CD4-positive, alpha-beta T cell (primary cell): ENCODE data around the gene CD79B. TPM values are rescaled to one million over a fixed set of nuclear protein-coding genes. Genes with fewer than 3 reads are reported as not detected.
"Not testable (repeated sequence)": the region's sequence is repeated elsewhere in the genome, so short reads cannot be mapped to it uniquely, and the experiment has no call there.

Experiments used
- ATAC-seq: fragments of 200-7000 bp; cut with Tn5 transposase; one replicate; pipeline ENCODE4 v1.10.0; 2022; ENCODE audit warnings: mild to moderate bottlenecking; ENCODE audit not compliant: poor library complexity
- CTCF ChIA-PET: fragments of 350-600 bp; sonication (Branson Sonifier 250); formaldehyde crosslinking; loops from one replicate; lab custom pipeline; 2021; ENCODE audit warnings: antibody characterized with exemption, inconsistent platforms; lab: Charles Lee
- POLR2A ChIA-PET: fragments of 350-600 bp; sonication (Branson Sonifier 250); formaldehyde crosslinking; loops from one replicate; lab custom pipeline; 2021; ENCODE audit warnings: antibody characterized with exemption, inconsistent platforms; lab: Charles Lee
- DNase-seq, 14 experiments: peaks; one replicate each; pipeline ENCODE4 v3.0.0-alpha.2; 2013 to 2020; ENCODE audit warnings: mixed read lengths in 2 of 14
- H3K27ac ChIP-seq, 2 donors: one replicate each; pipeline versions ENCODE4 v1.5.1 to v1.7.0; 2013; ENCODE audit warnings: low read length in 2 of 2, low read depth in 1 of 2, mild to moderate bottlenecking in 1 of 2
- H3K27me3 ChIP-seq, 2 experiments: 1 replicate in 1 of 2; 2 replicates in 1 of 2; pipeline versions ENCODE4 v1.6.1 to v1.7.0; 2013; ENCODE audit warnings: low read length in 2 of 2, control low read depth in 1 of 2, mild to moderate bottlenecking in 1 of 2, moderate library complexity in 1 of 2; ENCODE audit not compliant: insufficient read depth in 2 of 2, control insufficient read depth in 1 of 2
- H3K36me3 ChIP-seq: one replicate; pipeline ENCODE4 v1.6.1; 2013; ENCODE audit warnings: low read length, control low read depth; ENCODE audit not compliant: insufficient read depth
- H3K4me1 ChIP-seq: one replicate; pipeline ENCODE4 v1.6.1; 2013; ENCODE audit warnings: low read length, control low read depth; ENCODE audit not compliant: insufficient read depth
- H3K4me3 ChIP-seq: one replicate; pipeline ENCODE4 v1.5.1; 2013; ENCODE audit warnings: mild to moderate bottlenecking, low read length, moderate library complexity
- H3K9me3 ChIP-seq, 2 experiments: 1 replicate in 1 of 2; 2 replicates in 1 of 2; pipeline versions ENCODE4 v1.6.1 to v1.7.0; 2013; ENCODE audit warnings: low read length in 2 of 2, mild to moderate bottlenecking in 2 of 2, control low read depth in 1 of 2, moderate library complexity in 1 of 2; ENCODE audit not compliant: control insufficient read depth in 1 of 2, insufficient read depth in 1 of 2
- H3K27ac Mint-ChIP-seq: one replicate; pipeline ENCODE4 v1.8.0; 2020; ENCODE audit warnings: mixed read lengths
- H3K27me3 Mint-ChIP-seq: one replicate; pipeline ENCODE4 v1.8.0; 2021; ENCODE audit warnings: mixed read lengths
- H3K36me3 Mint-ChIP-seq: one replicate; pipeline ENCODE4 v1.8.0; 2021; ENCODE audit warnings: low read depth, mixed read lengths
- H3K4me1 Mint-ChIP-seq: one replicate; pipeline ENCODE4 v1.8.0; 2021; ENCODE audit warnings: low read depth, mixed read lengths
- H3K4me3 Mint-ChIP-seq: one replicate; pipeline ENCODE4 v1.8.0; 2020; ENCODE audit warnings: mild to moderate bottlenecking, mixed read lengths
- H3K9me3 Mint-ChIP-seq: one replicate; pipeline ENCODE4 v1.8.0; 2020; ENCODE audit warnings: mixed read lengths
- intact Hi-C, 2 experiments: fragments of 100-400 bp; cut with DNase I in 1 of 2; cut with micrococcal nuclease in 1 of 2; formaldehyde crosslinking; loops; one replicate each; pipeline versions ENCODE4 v1.15.1 to v1.9.0; 2023 to 2025; cut with DNase I, micrococcal nuclease
- total RNA-seq, 174 experiments: library from RNA in 2 of 174; stranded (reverse) in 2 of 174; gene quantifications; one replicate each; pipeline ENCODE4 v1.2.3 and lab custom pipeline; 2021 to 2026
- TF ChIP-seq, protein P1 (sequence below): fragments of 200-600 bp; IDR thresholded peaks from one replicate; pipeline ENCODE4 v1.8.0; 2022; ENCODE audit warnings: antibody characterized with exemption, mild to moderate bottlenecking

Gene CD79B
- total RNA-seq, 2 experiments from 2014 or later: 5.3 to 5.5 TPM

DNA sequence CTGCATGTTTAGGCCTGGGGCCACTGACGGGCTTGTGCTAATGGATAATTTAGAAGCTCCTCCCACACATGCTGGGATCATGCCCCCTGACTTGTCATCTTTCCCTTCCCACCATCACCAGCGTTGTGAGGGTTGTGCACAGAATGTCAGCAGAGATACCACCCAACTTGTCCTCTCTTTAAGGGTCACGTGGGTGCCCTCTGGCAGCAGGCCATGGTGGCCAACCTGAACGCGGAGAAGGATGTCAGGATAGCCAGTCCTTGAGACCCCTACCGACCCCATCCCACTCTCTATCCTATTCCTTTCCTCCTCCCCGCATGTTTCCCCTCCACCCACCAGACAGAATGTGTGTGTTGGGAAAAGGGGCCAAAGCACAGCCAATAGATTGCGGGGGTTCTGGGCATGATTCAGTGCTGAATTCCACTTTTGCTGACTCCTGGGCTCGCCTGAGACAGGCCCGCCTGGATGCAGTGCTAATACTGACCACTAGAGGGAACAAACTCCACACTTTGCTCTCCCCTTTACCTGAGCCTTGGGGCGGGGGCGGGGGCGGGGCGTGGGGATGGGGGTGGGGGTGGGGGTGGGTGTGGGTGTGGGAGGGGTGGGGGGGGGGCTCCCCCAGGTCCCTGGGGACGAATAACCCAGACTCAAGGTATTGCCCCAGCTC lies 50.1 kb downstream of the CD79B start, which contains the start of gene GH2:
Gene GH2 (minus strand): TSS at position 10 of the 667 bp plus-strand sequence. CDS start 143 bp downstream, outside the sequence.
- ChIA-PET CTCF (interaction anchor here (1.1 kb wide), 1 partner anchor 43 kb away, joined by 3 read pairs; no protein-coding TSS in a partner anchor), POLR2A (no interaction called here)
- Histone ChIP-seq H3K4me3 (no peak within 1 kb of the TSS), H3K36me3 (no peaks in the 10 kb centered on the region), H3K27ac (no peak within 1 kb of the TSS), H3K4me1 (peaks cover 3% of the 10 kb centered on the region), H3K9me3 (no peaks in the 10 kb centered on the region), H3K27me3 (no peaks in the 10 kb centered on the region)
- TF ChIP-seq, protein P1, sequence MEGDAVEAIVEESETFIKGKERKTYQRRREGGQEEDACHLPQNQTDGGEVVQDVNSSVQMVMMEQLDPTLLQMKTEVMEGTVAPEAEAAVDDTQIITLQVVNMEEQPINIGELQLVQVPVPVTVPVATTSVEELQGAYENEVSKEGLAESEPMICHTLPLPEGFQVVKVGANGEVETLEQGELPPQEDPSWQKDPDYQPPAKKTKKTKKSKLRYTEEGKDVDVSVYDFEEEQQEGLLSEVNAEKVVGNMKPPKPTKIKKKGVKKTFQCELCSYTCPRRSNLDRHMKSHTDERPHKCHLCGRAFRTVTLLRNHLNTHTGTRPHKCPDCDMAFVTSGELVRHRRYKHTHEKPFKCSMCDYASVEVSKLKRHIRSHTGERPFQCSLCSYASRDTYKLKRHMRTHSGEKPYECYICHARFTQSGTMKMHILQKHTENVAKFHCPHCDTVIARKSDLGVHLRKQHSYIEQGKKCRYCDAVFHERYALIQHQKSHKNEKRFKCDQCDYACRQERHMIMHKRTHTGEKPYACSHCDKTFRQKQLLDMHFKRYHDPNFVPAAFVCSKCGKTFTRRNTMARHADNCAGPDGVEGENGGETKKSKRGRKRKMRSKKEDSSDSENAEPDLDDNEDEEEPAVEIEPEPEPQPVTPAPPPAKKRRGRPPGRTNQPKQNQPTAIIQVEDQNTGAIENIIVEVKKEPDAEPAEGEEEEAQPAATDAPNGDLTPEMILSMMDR: peak; percentile 47
- DNase-seq (peak; percentile 33 to 81 (median 58)), ATAC-seq (peak; percentile 99)
- no peaks in the 10 kb centered on the region for H3K27me3 Mint-ChIP-seq
- H3K27ac Mint-ChIP-seq: no peak within 1 kb of the TSS
- intact Hi-C loops: no loop called here
- H3K36me3 Mint-ChIP-seq: no peaks in the 10 kb centered on the region
- no peaks in the 10 kb centered on the region for H3K4me1 Mint-ChIP-seq
- H3K9me3 Mint-ChIP-seq: no peaks in the 10 kb centered on the region
- no peak within 1 kb of the TSS for H3K4me3 Mint-ChIP-seq

DNA sequence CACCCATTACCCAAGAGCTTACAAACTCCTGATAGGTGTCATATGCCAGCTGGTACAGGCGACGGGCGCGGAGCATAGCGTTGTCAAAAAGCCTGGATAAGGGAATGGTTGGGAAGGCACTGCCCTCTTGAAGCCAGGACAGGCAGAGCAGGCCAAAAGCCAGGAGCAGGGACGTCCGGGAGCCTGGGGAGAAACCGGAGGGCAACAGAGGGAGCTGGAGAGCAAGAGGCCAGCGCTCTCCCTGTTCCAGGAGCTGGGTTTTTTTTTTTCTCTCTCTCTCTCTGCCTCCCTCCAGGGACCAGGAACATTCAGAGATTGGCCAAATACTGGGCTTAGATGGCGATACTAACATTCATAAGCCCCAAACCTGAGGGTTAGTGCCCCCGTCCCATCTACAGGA lies 50.8 kb downstream of the CD79B start:
- H3K4me3 ChIP-seq, H3K27ac ChIP-seq, H3K27ac Mint-ChIP-seq, POLR2A ChIA-PET, H3K27me3 ChIP-seq, H3K9me3 Mint-ChIP-seq, DNase-seq, H3K9me3 ChIP-seq, H3K4me1 Mint-ChIP-seq, H3K36me3 ChIP-seq, ATAC-seq, intact Hi-C loops, H3K27me3 Mint-ChIP-seq, H3K36me3 Mint-ChIP-seq, H3K4me1 ChIP-seq, H3K4me3 Mint-ChIP-seq: not testable (repeated sequence)
- CTCF ChIA-PET: interaction anchor here (1.1 kb wide), 1 partner anchor 44 kb away, joined by 3 read pairs; no protein-coding TSS in a partner anchor

DNA sequence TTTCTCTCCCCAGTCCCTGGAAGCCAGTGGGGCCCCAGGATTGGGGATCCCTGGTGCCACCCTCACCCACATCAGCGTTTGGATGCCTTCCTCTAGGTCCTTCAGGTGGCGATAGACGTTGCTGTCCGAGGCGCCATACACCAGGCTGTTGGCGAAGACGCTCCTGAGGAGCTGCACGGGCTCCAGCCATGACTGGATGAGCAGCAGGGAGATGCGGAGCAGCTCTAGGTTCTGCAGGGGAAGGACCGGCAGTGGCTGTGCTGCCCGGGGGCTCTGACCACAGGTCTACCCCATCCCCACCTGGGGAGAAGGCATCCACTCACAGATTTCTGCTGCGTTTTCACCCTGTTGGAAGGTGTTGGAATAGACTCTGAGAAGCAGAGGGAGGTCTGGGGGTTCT lies 51.4 kb downstream of the CD79B start:
- Histone ChIP-seq H3K27ac (no peak overlapping the region), H3K4me1 (peaks cover 3% of the 10 kb centered on the region), H3K36me3 (no peaks in the 10 kb centered on the region), H3K27me3 (no peaks in the 10 kb centered on the region), H3K4me3 (no peak overlapping the region), H3K9me3 (no peaks in the 10 kb centered on the region)
- TF ChIP-seq, protein P1: no peak
- no peaks in the 10 kb centered on the region for H3K27me3 Mint-ChIP-seq
- intact Hi-C loops: no loop called here
- no peak for ATAC-seq
- H3K4me1 Mint-ChIP-seq: no peaks in the 10 kb centered on the region
- H3K27ac Mint-ChIP-seq: no peak overlapping the region
- H3K4me3 Mint-ChIP-seq: no peak overlapping the region
- ChIA-PET CTCF (no interaction called here), POLR2A (no interaction called here)
- no peaks in the 10 kb centered on the region for H3K36me3 Mint-ChIP-seq
- no peaks in the 10 kb centered on the region for H3K9me3 Mint-ChIP-seq
- DNase-seq: no peak

Other genes starting within 250 kb of the CD79B start
- 100 to 1,000 TPM; 711 to 727 TPM for gene LIMD2, start 232.2 kb downstream of the CD79B start, total RNA-seq
- 10 to 100 TPM; 50.9 to 51.0 TPM for gene STRADA, start 190.5 kb downstream of the CD79B start, total RNA-seq
- 10 to 100 TPM; 31.0 to 31.3 TPM for gene CCDC47, start 158.7 kb downstream of the CD79B start, total RNA-seq
- gene DDX42, start 158.2 kb downstream of the CD79B start, total RNA-seq: 100 to 1,000 TPM; 112 to 117 TPM
- gene PSMC5, start 104.9 kb downstream of the CD79B start, total RNA-seq: 10 to 100 TPM; 83.1 to 84.6 TPM
- gene FTSJ3, start 104.7 kb downstream of the CD79B start, total RNA-seq: 10 to 100 TPM; 47.6 to 51.1 TPM
- 100 to 1,000 TPM; 102 to 111 TPM for gene SMARCD2, start 89.6 kb downstream of the CD79B start, total RNA-seq
- gene CSH2, start 58.7 kb downstream of the CD79B start, total RNA-seq: not detected
- not detected for gene GH2, start 50.4 kb downstream of the CD79B start, total RNA-seq
- not detected for gene CSH1, start 35.8 kb downstream of the CD79B start, total RNA-seq
- not detected for gene CSHL1, start 21.1 kb downstream of the CD79B start, total RNA-seq
- gene GH1, start 13.5 kb downstream of the CD79B start, total RNA-seq: not detected
- under 1 TPM in 1 of 2 experiments, not detected in 1; 0.03 TPM for gene SCN4A, start 40.6 kb upstream of the CD79B start, total RNA-seq
- under 1 TPM; 0.56 to 0.71 TPM for gene PRR29, start 66.0 kb upstream of the CD79B start, total RNA-seq
- 10 to 100 TPM; 50.6 to 54.7 TPM for gene ICAM2, start 88.3 kb upstream of the CD79B start, total RNA-seq
- 10 to 100 TPM; 62.7 to 67.8 TPM for gene ERN1, start 197.8 kb upstream of the CD79B start, total RNA-seq